Muscle of leg (tissue), 11 donors: ENCODE results near the gene DEGS2. TPM values are rescaled to one million over a fixed set of nuclear protein-coding genes. Genes with fewer than 3 reads are reported as not detected.
"Not testable (repeated sequence)": the region's sequence is repeated elsewhere in the genome, so short reads cannot be mapped to it uniquely, and the experiment has no call there.

ENCODE experiments used
- DNase-seq: peaks from one replicate; pipeline ENCODE4 v3.0.0; 2013
- H3K27ac ChIP-seq: one replicate; pipeline ENCODE4 v1.5.1; 2013; ENCODE audit warnings: mild to moderate bottlenecking, low read length, control low read depth
- H3K27me3 ChIP-seq: one replicate; pipeline ENCODE4 v1.6.1; 2013; ENCODE audit warnings: low read length; ENCODE audit not compliant: control insufficient read depth, insufficient read depth
- H3K36me3 ChIP-seq: one replicate; pipeline ENCODE4 v1.6.1; 2013; ENCODE audit warnings: low read length; ENCODE audit not compliant: control insufficient read depth, insufficient read depth
- H3K4me1 ChIP-seq: one replicate; pipeline ENCODE4 v1.6.1; 2013; ENCODE audit warnings: low read length; ENCODE audit not compliant: control insufficient read depth, insufficient read depth
- H3K4me3 ChIP-seq: one replicate; pipeline ENCODE4 v1.5.1; 2013; ENCODE audit warnings: low read length, control low read depth
- H3K9me3 ChIP-seq: replicated peaks from 2 replicates; pipeline ENCODE4 v1.6.1; 2013; ENCODE audit warnings: low read depth, low read length; ENCODE audit not compliant: control insufficient read depth
- WGBS: methylation state at CpG from one replicate; pipeline ENCODE4 v1.1.5; 2013; ENCODE audit warnings: missing lambda C conversion rate; ENCODE audit not compliant: insufficient coverage; 5-methylcytosine and 5-hydroxymethylcytosine counted together
- polyA plus RNA-seq, 8 donors: library from polyadenylated mRNA; unstranded; fragments of 120-200 nt; gene quantifications; one replicate each; pipeline versions ENCODE4 v1.2.1 to v1.2.3, GENCODE V29; 2013; ENCODE audit warnings: inconsistent platforms in 1 of 8, low replicate concordance in 1 of 8; ENCODE audit not compliant: insufficient read length in 8 of 8, insufficient read depth in 1 of 8
- total RNA-seq: library from RNA; stranded (reverse); fragments of 120-200 nt; gene quantifications from one replicate; pipeline ENCODE4 v1.2.4, GENCODE V29; 2013

DEGS2 gene
- total and polyA plus RNA-seq, 9 donors = 0.35 to 1.6 (median 0.52) TPM

- peaks cover 49% of the 10 kb centered on the region for H3K27me3 ChIP-seq
- 6% methylated on average over 21 of the region's 39 CpGs for WGBS
- H3K4me3 ChIP-seq = no peak overlapping the region
- H3K36me3 ChIP-seq = no peaks in the 10 kb centered on the region
- peaks cover 18% of the 10 kb centered on the region for H3K4me1 ChIP-seq
- no peak for DNase-seq
- no peak overlapping the region for H3K27ac ChIP-seq
- H3K9me3 ChIP-seq = no peaks in the 10 kb centered on the region
These were observed 554 bp upstream of the DEGS2 start for GRCh38 chr14:100159865-100160533.

- Histone ChIP-seq H3K27me3 (peaks cover 47% of the 10 kb centered on the region), H3K4me3 (no peak overlapping the region), H3K4me1 (peaks cover 18% of the 10 kb centered on the region), H3K9me3 (peaks cover 8% of the 10 kb centered on the region), H3K36me3 (no peaks in the 10 kb centered on the region), H3K27ac (no peak overlapping the region)
- no peak for DNase-seq
- 7% methylated on average over 31 of the region's 32 CpGs for WGBS
These were observed 815 bp downstream of the DEGS2 start for GRCh38 chr14:100158566-100159093.

- WGBS = 87% methylated on average over 3 of the region's 16 CpGs
- not testable (repeated sequence) for H3K9me3 ChIP-seq, DNase-seq, H3K27ac ChIP-seq, H3K4me3 ChIP-seq, H3K36me3 ChIP-seq
- Histone ChIP-seq H3K4me1 (peaks cover 18% of the 10 kb centered on the region), H3K27me3 (peaks cover 47% of the 10 kb centered on the region)
These were observed 1.8 kb downstream of the DEGS2 start for GRCh38 chr14:100157548-100158232.

GRCh38 chr14:100156776-100157175, 2.7 kb downstream of the DEGS2 start:
- WGBS = 61% methylated on average over 6 of the region's 6 CpGs
- H3K4me3 ChIP-seq = no peak overlapping the region

GRCh38 chr14:100155756-100156616, 3.5 kb downstream of the DEGS2 start:
- Histone ChIP-seq H3K9me3 (peaks cover 8% of the 10 kb centered on the region), H3K36me3 (no peaks in the 10 kb centered on the region), H3K4me1 (peaks cover 18% of the 10 kb centered on the region), H3K27ac (no peak overlapping the region), H3K27me3 (peaks cover 43% of the 10 kb centered on the region), H3K4me3 (no peak overlapping the region)
- WGBS = 71% methylated on average over 1 of the region's 12 CpGs
- no peak for DNase-seq

More at GRCh38 chr14:100156776-100157175, 2.7 kb downstream of the DEGS2 start:
- Histone ChIP-seq H3K36me3 (no peaks in the 10 kb centered on the region), H3K4me1 (peaks cover 18% of the 10 kb centered on the region), H3K9me3 (peaks cover 8% of the 10 kb centered on the region), H3K27me3 (peaks cover 47% of the 10 kb centered on the region), H3K27ac (no peak overlapping the region)
- DNase-seq = no peak

GRCh38 chr14:100155049-100155621, 4.3 kb downstream of the DEGS2 start:
- H3K4me1 ChIP-seq = peaks cover 18% of the 10 kb centered on the region

GRCh38 chr14:100153560-100153959, 5.9 kb downstream of the DEGS2 start:
- Histone ChIP-seq H3K9me3 (peaks cover 8% of the 10 kb centered on the region), H3K27me3 (peaks cover 20% of the 10 kb centered on the region), H3K4me1 (peaks cover 14% of the 10 kb centered on the region), H3K4me3 (no peak overlapping the region), H3K36me3 (no peaks in the 10 kb centered on the region), H3K27ac (no peak overlapping the region)
- WGBS = 79% methylated on average over 2 of the region's 6 CpGs
- no peak for DNase-seq

More at GRCh38 chr14:100155049-100155621, 4.3 kb downstream of the DEGS2 start:
- H3K36me3 ChIP-seq = no peaks in the 10 kb centered on the region
- peaks cover 8% of the 10 kb centered on the region for H3K9me3 ChIP-seq
- no peak overlapping the region for H3K4me3 ChIP-seq
- 38% methylated on average over 7 of the region's 8 CpGs for WGBS
- H3K27ac ChIP-seq = no peak overlapping the region
- DNase-seq = no peak
- H3K27me3 ChIP-seq = peaks cover 35% of the 10 kb centered on the region

GRCh38 chr14:100152091-100152490, 7.4 kb downstream of the DEGS2 start:
- Histone ChIP-seq H3K36me3 (no peaks in the 10 kb centered on the region), H3K27ac (no peak overlapping the region), H3K9me3 (peaks cover 8% of the 10 kb centered on the region), H3K4me1 (peaks cover 14% of the 10 kb centered on the region), H3K27me3 (peaks cover 8% of the 10 kb centered on the region), H3K4me3 (no peak overlapping the region)
- whole genome bisulfite sequencing = 77% methylated on average over 10 of the region's 10 CpGs
- DNase-seq = no peak

- 65% methylated on average over 11 of the region's 12 CpGs for WGBS
These were observed 8.4 kb downstream of the DEGS2 start for GRCh38 chr14:100150932-100151587.

More at GRCh38 chr14:100150932-100151587, 8.4 kb downstream of the DEGS2 start:
- H3K27me3 ChIP-seq = no peaks in the 10 kb centered on the region
- no peak for DNase-seq
- no peak overlapping the region for H3K4me3 ChIP-seq
- H3K27ac ChIP-seq = no peak overlapping the region
- H3K36me3 ChIP-seq = no peaks in the 10 kb centered on the region
- H3K9me3 ChIP-seq = peaks cover 8% of the 10 kb centered on the region
- H3K4me1 ChIP-seq = peaks cover 10% of the 10 kb centered on the region
